ENCODE results near the gene ZNRD2. TPM values are rescaled to one million over a fixed set of nuclear protein-coding genes. Genes with fewer than 3 reads are reported as not detected.

ZNRD2 gene
- total RNA-seq, 1 donor from 2014 or later: 37.4 TPM

DNA sequence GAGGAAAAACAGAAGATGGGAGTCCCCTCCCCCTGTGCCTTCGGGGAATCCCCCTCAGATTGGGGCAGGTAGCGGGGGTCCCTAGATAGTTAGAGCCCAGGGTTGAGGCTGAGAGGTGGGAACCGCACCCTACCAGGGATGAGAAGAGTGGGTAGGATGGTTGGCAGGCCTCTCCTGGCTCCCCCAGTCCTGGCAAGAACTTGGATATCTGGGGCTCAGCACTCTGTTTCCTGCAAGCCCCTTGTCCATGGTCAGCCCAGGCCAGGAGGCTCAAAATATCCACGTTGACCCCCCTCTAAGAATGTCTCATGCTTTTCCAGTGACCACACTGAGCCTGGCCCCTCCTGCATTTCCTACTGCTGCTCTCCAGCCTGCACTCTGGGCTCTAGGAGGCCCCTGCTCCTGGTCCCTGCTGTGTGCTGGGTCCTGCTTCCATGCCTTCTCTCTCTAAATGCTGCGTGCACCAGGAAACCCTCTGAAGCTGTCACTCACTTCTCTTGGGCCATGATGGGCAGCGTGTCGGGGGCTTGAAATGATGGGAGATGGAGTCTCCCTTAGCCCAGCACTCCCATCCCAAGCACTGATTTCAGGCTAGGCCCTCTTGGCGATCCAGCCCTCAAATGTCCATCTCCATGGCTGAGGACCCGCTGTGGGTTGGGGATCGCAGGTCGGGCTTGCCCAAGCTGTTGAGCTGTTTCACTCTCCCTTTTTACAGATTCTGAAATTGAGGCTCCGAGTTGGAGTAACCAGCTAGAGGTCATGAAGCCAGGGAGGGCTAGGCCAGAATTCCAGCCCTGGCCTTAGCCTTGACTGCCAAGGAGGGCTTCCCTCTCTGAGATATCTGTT lies 41.7 kb downstream of the ZNRD2 start:
- H3K4me1 Mint-ChIP-seq (ENCODE audit: unreplicated experiment): peaks cover 56% of the 10 kb centered on the region
- no peaks in the 10 kb centered on the region for H3K9me3 Mint-ChIP-seq (ENCODE audit: unreplicated experiment)
- peaks cover 29% of the 10 kb centered on the region for H3K27me3 Mint-ChIP-seq (ENCODE audit: unreplicated experiment)
- TF ChIP-seq, protein P1, sequence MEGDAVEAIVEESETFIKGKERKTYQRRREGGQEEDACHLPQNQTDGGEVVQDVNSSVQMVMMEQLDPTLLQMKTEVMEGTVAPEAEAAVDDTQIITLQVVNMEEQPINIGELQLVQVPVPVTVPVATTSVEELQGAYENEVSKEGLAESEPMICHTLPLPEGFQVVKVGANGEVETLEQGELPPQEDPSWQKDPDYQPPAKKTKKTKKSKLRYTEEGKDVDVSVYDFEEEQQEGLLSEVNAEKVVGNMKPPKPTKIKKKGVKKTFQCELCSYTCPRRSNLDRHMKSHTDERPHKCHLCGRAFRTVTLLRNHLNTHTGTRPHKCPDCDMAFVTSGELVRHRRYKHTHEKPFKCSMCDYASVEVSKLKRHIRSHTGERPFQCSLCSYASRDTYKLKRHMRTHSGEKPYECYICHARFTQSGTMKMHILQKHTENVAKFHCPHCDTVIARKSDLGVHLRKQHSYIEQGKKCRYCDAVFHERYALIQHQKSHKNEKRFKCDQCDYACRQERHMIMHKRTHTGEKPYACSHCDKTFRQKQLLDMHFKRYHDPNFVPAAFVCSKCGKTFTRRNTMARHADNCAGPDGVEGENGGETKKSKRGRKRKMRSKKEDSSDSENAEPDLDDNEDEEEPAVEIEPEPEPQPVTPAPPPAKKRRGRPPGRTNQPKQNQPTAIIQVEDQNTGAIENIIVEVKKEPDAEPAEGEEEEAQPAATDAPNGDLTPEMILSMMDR (IDR thresholded peaks at IDR 0.05; ENCODE audit: unreplicated experiment): no peak
- H3K4me3 Mint-ChIP-seq (ENCODE audit: unreplicated experiment): peak overlapping the region; percentile 99
- DNase-seq (ENCODE audit: low spot score): peak; percentile 57
- peak overlapping the region; percentile 97 for H3K27ac Mint-ChIP-seq (ENCODE audit: unreplicated experiment)
- H3K36me3 Mint-ChIP-seq (ENCODE audit: low read depth, unreplicated experiment): peaks cover 47% of the 10 kb centered on the region

DNA sequence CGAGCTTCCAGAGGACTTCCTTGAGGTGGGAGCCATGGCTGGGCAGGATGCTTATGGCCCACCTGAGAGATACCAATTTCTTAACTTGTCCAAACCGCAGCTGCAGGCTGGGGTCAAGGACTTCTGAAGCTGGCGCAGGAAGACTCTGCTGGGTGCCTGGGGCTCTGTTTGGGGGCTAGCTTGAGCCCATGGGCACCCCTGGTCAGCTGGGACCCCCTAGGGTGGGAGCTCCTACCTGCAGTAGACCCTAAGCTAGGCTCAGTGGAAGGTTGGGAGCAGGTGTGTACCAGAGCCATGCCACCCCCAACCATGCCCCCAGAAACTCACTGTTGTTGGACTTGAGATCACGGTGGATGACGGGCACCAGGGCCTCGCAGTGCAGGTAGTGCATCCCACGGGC lies 42.4 kb downstream of the ZNRD2 start:
- peak overlapping the region; percentile 97 for H3K27ac Mint-ChIP-seq (ENCODE audit: unreplicated experiment)
- H3K9me3 Mint-ChIP-seq (ENCODE audit: unreplicated experiment): no peaks in the 10 kb centered on the region
- H3K27me3 Mint-ChIP-seq (ENCODE audit: unreplicated experiment): peaks cover 32% of the 10 kb centered on the region
- TF ChIP-seq, protein P1 (IDR thresholded peaks at IDR 0.05; ENCODE audit: unreplicated experiment): no peak
- H3K4me3 Mint-ChIP-seq (ENCODE audit: unreplicated experiment): peak overlapping the region; percentile 99
- peaks cover 52% of the 10 kb centered on the region for H3K4me1 Mint-ChIP-seq (ENCODE audit: unreplicated experiment)
- peaks cover 47% of the 10 kb centered on the region for H3K36me3 Mint-ChIP-seq (ENCODE audit: low read depth, unreplicated experiment)
- DNase-seq (ENCODE audit: low spot score): no peak

DNA sequence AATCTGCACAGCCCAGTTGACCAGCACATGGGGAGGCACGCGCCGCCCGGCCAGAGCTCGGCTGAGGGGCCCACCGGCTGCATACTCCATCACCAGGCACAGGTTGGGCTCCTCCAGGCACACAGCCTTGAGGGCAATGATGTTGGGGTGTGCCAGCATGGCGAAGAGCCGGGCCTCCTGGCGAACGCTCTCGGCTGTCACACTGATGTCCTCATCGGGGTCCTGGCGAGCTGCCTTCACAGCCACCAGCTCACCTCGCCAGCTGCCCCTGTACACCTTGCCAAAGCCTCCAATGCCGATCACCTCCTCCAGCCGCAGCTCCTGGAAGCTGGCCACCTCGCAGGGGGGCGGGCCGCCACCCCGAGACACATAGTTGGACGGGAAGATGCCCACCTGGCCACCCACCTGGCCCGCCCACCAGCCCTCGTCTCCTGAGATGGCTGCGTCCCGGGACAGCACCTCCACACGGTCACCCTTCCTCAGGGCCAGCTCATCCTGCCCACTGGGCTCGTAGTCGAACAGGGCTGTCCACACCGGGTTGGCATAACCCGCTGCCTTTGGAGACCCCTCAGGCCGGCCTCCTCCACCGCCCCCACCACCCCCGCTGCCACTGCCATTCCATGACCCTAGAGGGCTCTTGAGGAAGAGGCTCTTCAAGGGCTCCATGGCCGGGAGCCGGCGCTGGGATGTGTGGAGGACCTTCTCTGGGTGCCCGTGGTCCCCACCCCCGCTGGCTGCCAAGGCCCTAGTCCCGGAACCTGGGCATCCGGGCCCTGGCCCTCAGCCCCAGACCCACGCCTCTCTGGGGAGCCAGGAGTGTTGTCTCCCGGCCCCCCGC lies 43.0 kb downstream of the ZNRD2 start:
- Mint-ChIP-seq H3K27me3 (ENCODE audit: unreplicated experiment) (peaks cover 32% of the 10 kb centered on the region), H3K36me3 (ENCODE audit: low read depth, unreplicated experiment) (peaks cover 44% of the 10 kb centered on the region), H3K4me1 (ENCODE audit: unreplicated experiment) (peaks cover 46% of the 10 kb centered on the region), H3K9me3 (ENCODE audit: unreplicated experiment) (no peaks in the 10 kb centered on the region), H3K27ac (ENCODE audit: unreplicated experiment) (no peak overlapping the region), H3K4me3 (ENCODE audit: unreplicated experiment) (peak overlapping the region; percentile 99)
- peak; percentile 32 for DNase-seq (ENCODE audit: low spot score)
- TF ChIP-seq, protein P1 (IDR thresholded peaks at IDR 0.05; ENCODE audit: unreplicated experiment): no peak

DNA sequence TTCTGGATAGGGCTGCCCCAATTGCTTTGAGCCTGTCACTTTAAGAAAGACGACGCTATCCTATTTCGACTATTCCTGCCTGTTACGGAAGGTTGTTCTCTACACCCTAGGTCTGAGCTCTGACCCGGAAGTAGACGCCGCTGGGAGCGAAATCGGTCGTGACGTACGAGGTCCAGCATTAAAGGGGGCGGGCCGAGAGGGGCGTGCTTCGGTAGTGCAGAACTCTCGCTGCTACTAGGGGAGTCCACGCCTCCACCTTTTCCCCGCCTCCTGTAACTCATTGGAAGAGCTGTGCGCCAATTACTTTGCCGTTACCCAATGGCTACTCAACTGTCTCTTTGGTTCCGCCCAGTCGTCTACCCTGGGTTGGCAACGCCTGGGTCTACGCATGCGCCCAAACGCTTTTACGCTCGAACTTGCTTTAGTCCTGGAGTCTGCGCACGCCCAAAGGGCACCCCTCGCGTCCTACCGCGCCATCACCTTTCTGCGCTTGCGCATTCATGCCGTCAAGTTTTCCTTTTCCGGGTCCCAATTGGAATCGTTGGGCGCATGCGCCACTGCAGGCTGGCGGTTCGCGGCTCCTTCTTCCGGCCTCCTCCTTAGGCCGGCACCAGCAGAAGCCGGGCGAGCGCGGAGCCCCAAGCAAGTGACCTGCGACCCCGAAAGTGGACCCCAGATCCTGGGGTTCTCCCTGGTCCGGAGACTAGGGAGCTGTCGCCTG lies 45.1 kb downstream of the ZNRD2 start, which contains the start of gene PCNX3:
PCNX3 (plus strand) TSS at position 548 of the 721 bp plus-strand sequence. CDS start 536 bp downstream, outside the sequence.
- DNase-seq (ENCODE audit: low spot score): peak; percentile 99
- Mint-ChIP-seq H3K4me1 (ENCODE audit: unreplicated experiment) (peaks cover 26% of the 10 kb centered on the region), H3K4me3 (ENCODE audit: unreplicated experiment) (peak within 1 kb of the TSS; percentile 98), H3K9me3 (ENCODE audit: unreplicated experiment) (no peaks in the 10 kb centered on the region), H3K27ac (ENCODE audit: unreplicated experiment) (peak within 1 kb of the TSS; percentile 87), H3K36me3 (ENCODE audit: low read depth, unreplicated experiment) (peaks cover 34% of the 10 kb centered on the region), H3K27me3 (ENCODE audit: unreplicated experiment) (peaks cover 30% of the 10 kb centered on the region)
- TF ChIP-seq, protein P1 (IDR thresholded peaks at IDR 0.05; ENCODE audit: unreplicated experiment): no peak

Measured in endothelial cell (in vitro differentiated cells).